Esophagus squamous epithelium (tissue), 5 donors: ENCODE results near the gene GPR87. TPM values are rescaled to one million over a fixed set of nuclear protein-coding genes. Genes with fewer than 3 reads are reported as not detected.

Source experiments
- DNase-seq: peaks from one replicate; lab custom pipeline; 2025; lab: John Stamatoyannopoulos, UW
- H3K27ac ChIP-seq, 4 donors: fragments of 200-600 bp; sonication (generic); one replicate each; pipeline ENCODE4 v1.5.1; 2016 to 2019; ENCODE audit warnings: mild to moderate bottlenecking in 1 of 4
- H3K27me3 ChIP-seq, 4 donors: fragments of 200-600 bp; sonication (generic); 1 replicate in 3 of 4; 2 replicates in 1 of 4; pipeline versions ENCODE4 v1.5.1 to v1.6.0; 2017 to 2021; ENCODE audit warnings: antibody characterized with exemption in 1 of 4
- H3K36me3 ChIP-seq, 3 donors: fragments of 200-600 bp; sonication (generic); one replicate each; pipeline ENCODE4 v1.5.1; 2016 to 2019
- H3K4me1 ChIP-seq, 3 donors: fragments of 200-600 bp; sonication (generic); one replicate each; pipeline ENCODE4 v1.5.1; 2017 to 2019
- H3K4me3 ChIP-seq, 4 donors: fragments of 200-600 bp; sonication (generic); 1 replicate in 3 of 4; 2 replicates in 1 of 4; pipeline ENCODE4 v1.5.1; 2016 to 2019; ENCODE audit warnings: mild to moderate bottlenecking in 2 of 4, moderate library complexity in 1 of 4
- H3K9me3 ChIP-seq, 3 donors: fragments of 200-600 bp; sonication (generic); one replicate each; pipeline ENCODE4 v1.5.1; 2016 to 2019
- CTCF ChIP-seq, 6 experiments: fragments of 450-650 bp in 4 of 6; fragments of 200-600 bp in 2 of 6; sonication (generic) in 2 of 6; IDR thresholded peaks; one replicate each; pipeline ENCODE4 v1.5.1; 2016 to 2019; ENCODE audit warnings: antibody characterized with exemption in 6 of 6, mild to moderate bottlenecking in 4 of 6, moderate library complexity in 4 of 6
- POLR2A ChIP-seq, 4 donors: fragments of 450-650 bp; IDR thresholded peaks; one replicate each; pipeline ENCODE4 v1.6.1; 2017; ENCODE audit warnings: antibody characterized with exemption in 4 of 4, mild to moderate bottlenecking in 4 of 4, moderate library complexity in 3 of 4
- WGBS, 2 donors: methylation state at CpG; one replicate each; pipeline ENCODE4 v1.1.5; 2018; 5-methylcytosine and 5-hydroxymethylcytosine counted together
- intact Hi-C: fragments of 100-400 bp; cut with DNase I; formaldehyde crosslinking; loops from one replicate; pipeline ENCODE4 v1.15.0; 2022
- total RNA-seq, 4 donors: library from RNA; depleted of rRNA; stranded (reverse); fragments of >200 nt; gene quantifications; one replicate each; pipeline ENCODE4 v1.1.0, GENCODE V29; 2016
- donor health status: DM: yes; HTN: yes; CAD: no.

GPR87 gene
- total RNA-seq, 4 donors from 2014 or later = 37.8 to 55.1 (median 46.0) TPM

GRCh38 chr3:151327571-151328198 is 11.1 kb upstream of the GPR87 start:
- DNase-seq = no peak

GRCh38 chr3:151322511-151322910 is 5.9 kb upstream of the GPR87 start:
- peaks cover 20 to 46% (median 23%) of the 10 kb centered on the region in 3 donors for H3K4me1 ChIP-seq
- no peaks in the 10 kb centered on the region for H3K36me3 ChIP-seq
- H3K27me3 ChIP-seq = no peaks in the 10 kb centered on the region
- 88 to 94% methylated on average over 1 of the region's 1 CpG for WGBS, 2 donors
- DNase-seq = no peak
- intact Hi-C loops = no loop called here
- no peak overlapping the region for H3K27ac ChIP-seq
- no peaks in the 10 kb centered on the region for H3K9me3 ChIP-seq
- no peak for TF ChIP-seq POLR2A (IDR thresholded peaks at IDR 0.05)
- TF ChIP-seq CTCF (IDR thresholded peaks at IDR 0.05) = no peak
- H3K4me3 ChIP-seq = no peak overlapping the region

More at GRCh38 chr3:151327571-151328198, 11.1 kb upstream of the GPR87 start:
- no peaks in the 10 kb centered on the region for H3K27me3 ChIP-seq
- WGBS, 2 donors = 4 to 9% methylated on average over 3 of the region's 3 CpGs
- TF ChIP-seq CTCF (IDR thresholded peaks at IDR 0.05) (peak; percentile 17 to 72 (median 44)), POLR2A (IDR thresholded peaks at IDR 0.05) (no peak)
- H3K9me3 ChIP-seq = no peaks in the 10 kb centered on the region
- peak overlapping the region in 3 of 4 donors; percentile 39 to 58 (median 53) for H3K27ac ChIP-seq
- no peaks in the 10 kb centered on the region for H3K36me3 ChIP-seq
- peaks cover 4 to 18% (median 5%) of the 10 kb centered on the region in 3 donors for H3K4me1 ChIP-seq
- intact Hi-C loops = no loop called here
- peak overlapping the region in 1 of 4 donors; percentile 48 for H3K4me3 ChIP-seq

GRCh38 chr3:151321526-151321925 is 4.9 kb upstream of the GPR87 start:
- TF ChIP-seq POLR2A (IDR thresholded peaks at IDR 0.05) (no peak), CTCF (IDR thresholded peaks at IDR 0.05) (no peak)
- Histone ChIP-seq H3K27me3 (no peaks in the 10 kb centered on the region), H3K9me3 (no peaks in the 10 kb centered on the region), H3K36me3 (no peaks in the 10 kb centered on the region), H3K27ac (no peak overlapping the region), H3K4me3 (no peak overlapping the region), H3K4me1 (peaks cover 20 to 51% (median 24%) of the 10 kb centered on the region in 3 donors)
- DNase-seq = no peak
- intact Hi-C loops = no loop called here
- whole genome bisulfite sequencing, 2 donors = 24 to 34% methylated on average over 1 of the region's 1 CpG

- WGBS, 2 donors = 29 to 36% methylated on average over 2 of the region's 2 CpGs
Measured at GRCh38 chr3:151320131-151320530, 3.5 kb upstream of the GPR87 start.

More at GRCh38 chr3:151320131-151320530, 3.5 kb upstream of the GPR87 start:
- intact Hi-C loops = no loop called here
- H3K4me3 ChIP-seq = no peak overlapping the region
- DNase-seq = no peak
- TF ChIP-seq POLR2A (IDR thresholded peaks at IDR 0.05) (no peak), CTCF (IDR thresholded peaks at IDR 0.05) (no peak)
- no peaks in the 10 kb centered on the region for H3K36me3 ChIP-seq
- H3K27ac ChIP-seq = peak overlapping the region; percentile 53 to 92 (median 87)
- no peaks in the 10 kb centered on the region for H3K27me3 ChIP-seq
- H3K9me3 ChIP-seq = no peaks in the 10 kb centered on the region
- peaks cover 20 to 51% (median 24%) of the 10 kb centered on the region in 3 donors for H3K4me1 ChIP-seq
